Liver (tissue), 9 donors: ENCODE results near the gene LMBR1L. TPM values are rescaled to one million over a fixed set of nuclear protein-coding genes. Genes with fewer than 3 reads are reported as not detected.

Experiments used
- DNase-seq: peaks from one replicate; pipeline ENCODE4 v3.0.0-alpha.2; 2017; ENCODE audit warnings: low spot score
- H3K27ac ChIP-seq, 2 donors: one replicate each; pipeline ENCODE4 v1.7.0; 2013; ENCODE audit warnings: inconsistent platforms in 2 of 2, low read length in 2 of 2, control low read depth in 1 of 2, low read depth in 1 of 2, mild to moderate bottlenecking in 1 of 2
- H3K27me3 ChIP-seq, 4 donors: one replicate each; pipeline versions ENCODE4 v1.6.1 to v1.7.0; 2013; ENCODE audit warnings: low read length in 3 of 4, inconsistent platforms in 1 of 4, mild to moderate bottlenecking in 1 of 4, moderate library complexity in 1 of 4; ENCODE audit not compliant: control insufficient read depth in 4 of 4, insufficient read depth in 4 of 4
- H3K36me3 ChIP-seq, 4 donors: one replicate each; pipeline versions ENCODE4 v1.6.1 to v1.7.0; 2013; ENCODE audit warnings: low read length in 3 of 4, mild to moderate bottlenecking in 3 of 4, low read depth in 1 of 4, moderate library complexity in 1 of 4; ENCODE audit not compliant: control insufficient read depth in 4 of 4, insufficient read depth in 3 of 4
- H3K4me1 ChIP-seq, 4 donors: one replicate each; pipeline versions ENCODE4 v1.6.1 to v1.7.0; 2013; ENCODE audit warnings: low read length in 3 of 4, mild to moderate bottlenecking in 3 of 4, moderate library complexity in 1 of 4; ENCODE audit not compliant: control insufficient read depth in 4 of 4, insufficient read depth in 4 of 4
- H3K4me3 ChIP-seq, 3 donors: one replicate each; pipeline versions ENCODE4 v1.6.1 to v1.7.0; 2013; ENCODE audit warnings: low read length in 3 of 3, control low read depth in 1 of 3, low read depth in 1 of 3, mild to moderate bottlenecking in 1 of 3
- H3K9ac ChIP-seq, 2 donors: one replicate each; pipeline ENCODE4 v1.7.0; 2013; ENCODE audit warnings: low read length in 2 of 2, mild to moderate bottlenecking in 2 of 2, moderate library complexity in 2 of 2, control low read depth in 1 of 2, low read depth in 1 of 2
- H3K9me3 ChIP-seq, 4 donors: one replicate each; pipeline versions ENCODE4 v1.6.1 to v1.7.0; 2013; ENCODE audit warnings: low read length in 3 of 4; ENCODE audit not compliant: control insufficient read depth in 4 of 4
- EGR1 ChIP-seq, 2 donors: IDR thresholded peaks; 2 replicates each; pipeline ENCODE4 v1.6.1; 2016 to 2018; ENCODE audit warnings: antibody characterized with exemption in 2 of 2, low read depth in 2 of 2
- FOXA2 ChIP-seq: IDR thresholded peaks from 2 replicates; pipeline ENCODE4 v1.6.1; 2016; ENCODE audit warnings: antibody characterized with exemption
- GABPA ChIP-seq, 2 donors: IDR thresholded peaks in 1 of 2; conservative IDR thresholded peaks in 1 of 2; 2 replicates each; pipeline ENCODE4 v1.6.1; 2016; ENCODE audit warnings: antibody characterized with exemption in 2 of 2, mild to moderate bottlenecking in 1 of 2, moderate library complexity in 1 of 2
- NR2F2 ChIP-seq: IDR thresholded peaks from 2 replicates; pipeline ENCODE4 v1.6.1; 2016; ENCODE audit warnings: antibody characterized with exemption
- RAD21 ChIP-seq, 2 donors: IDR thresholded peaks; 2 replicates each; pipeline ENCODE4 v1.6.1; 2016; ENCODE audit warnings: antibody characterized with exemption in 2 of 2, mild to moderate bottlenecking in 2 of 2
- RXRA ChIP-seq, 2 donors: IDR thresholded peaks; 2 replicates each; pipeline ENCODE4 v1.6.1; 2017 to 2018; ENCODE audit warnings: antibody characterized with exemption in 2 of 2, mild to moderate bottlenecking in 1 of 2
- SP1 ChIP-seq: IDR thresholded peaks from 2 replicates; pipeline ENCODE4 v1.6.1; 2018; ENCODE audit warnings: antibody characterized with exemption, mild to moderate bottlenecking
- TAF1 ChIP-seq: conservative IDR thresholded peaks from 2 replicates; pipeline ENCODE4 v1.6.1; 2016; ENCODE audit warnings: antibody characterized with exemption, mild to moderate bottlenecking
- YY1 ChIP-seq: IDR thresholded peaks from 2 replicates; pipeline ENCODE4 v1.6.1; 2016; ENCODE audit warnings: antibody characterized with exemption, mild to moderate bottlenecking
- WGBS: extraction: QIAGEN DNeasy Blood & Tissue Kit; methylation state at CpG from one replicate; pipeline ENCODE4 v1.1.7; 2013; 5-methylcytosine and 5-hydroxymethylcytosine counted together
- polyA plus RNA-seq, 2 donors: library from polyadenylated mRNA; stranded (reverse) in 1 of 2; unstranded in 1 of 2; fragments of 200-250 nt in 1 of 2; fragments of >200 nt in 1 of 2; fragmentation: Nextera tagmentation in 1 of 2; extraction: Ambion mirVana in 1 of 2; gene quantifications; one replicate each; pipeline versions ENCODE4 v1.2.1 to v1.2.3, GENCODE V29; 2013 to 2015
- total RNA-seq, 2 donors: library from RNA; depleted of rRNA; stranded (reverse); fragments of >200 nt; gene quantifications; one replicate each; pipeline ENCODE4 v1.2.3, GENCODE V29; 2014
- TF ChIP-seq, protein P1 (sequence below): fragments of 150-350 bp; IDR thresholded peaks from 2 replicates; pipeline ENCODE4 v1.5.1; 2017; ENCODE audit warnings: improper control_type of control experiment, low read depth, low read length; ENCODE audit not compliant: missing input control
- donor health status: healthy.
- donor health status: healthy.
- donor health status: healthy.
- donor health status: healthy.
- donor health status: healthy.

Gene LMBR1L
- total and polyA plus RNA-seq, 4 donors, result 9.3 to 23.7 (median 11.8) TPM

DNA sequence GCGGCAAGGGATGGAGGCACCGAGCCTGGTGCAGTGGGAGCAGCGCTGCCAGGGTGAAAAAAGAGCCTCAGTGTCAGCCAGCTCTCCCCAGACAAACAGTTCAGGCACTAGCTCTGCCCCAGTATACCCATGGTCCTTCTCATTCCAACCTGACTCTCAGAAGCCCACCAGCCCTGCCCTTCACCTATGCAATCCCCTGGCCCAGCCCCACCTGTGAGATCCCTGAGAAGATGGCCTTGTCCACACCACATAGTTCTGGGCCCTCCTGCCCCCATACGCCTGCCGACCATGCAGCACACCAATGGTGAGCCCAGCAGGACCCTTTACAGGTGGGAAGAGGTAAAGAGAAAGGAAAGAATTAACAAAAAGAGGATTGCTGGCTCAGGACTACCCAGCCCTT lies 56.6 kb downstream of the LMBR1L start (continued):
- TF ChIP-seq, protein P1, sequence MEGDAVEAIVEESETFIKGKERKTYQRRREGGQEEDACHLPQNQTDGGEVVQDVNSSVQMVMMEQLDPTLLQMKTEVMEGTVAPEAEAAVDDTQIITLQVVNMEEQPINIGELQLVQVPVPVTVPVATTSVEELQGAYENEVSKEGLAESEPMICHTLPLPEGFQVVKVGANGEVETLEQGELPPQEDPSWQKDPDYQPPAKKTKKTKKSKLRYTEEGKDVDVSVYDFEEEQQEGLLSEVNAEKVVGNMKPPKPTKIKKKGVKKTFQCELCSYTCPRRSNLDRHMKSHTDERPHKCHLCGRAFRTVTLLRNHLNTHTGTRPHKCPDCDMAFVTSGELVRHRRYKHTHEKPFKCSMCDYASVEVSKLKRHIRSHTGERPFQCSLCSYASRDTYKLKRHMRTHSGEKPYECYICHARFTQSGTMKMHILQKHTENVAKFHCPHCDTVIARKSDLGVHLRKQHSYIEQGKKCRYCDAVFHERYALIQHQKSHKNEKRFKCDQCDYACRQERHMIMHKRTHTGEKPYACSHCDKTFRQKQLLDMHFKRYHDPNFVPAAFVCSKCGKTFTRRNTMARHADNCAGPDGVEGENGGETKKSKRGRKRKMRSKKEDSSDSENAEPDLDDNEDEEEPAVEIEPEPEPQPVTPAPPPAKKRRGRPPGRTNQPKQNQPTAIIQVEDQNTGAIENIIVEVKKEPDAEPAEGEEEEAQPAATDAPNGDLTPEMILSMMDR, result no peak

DNA sequence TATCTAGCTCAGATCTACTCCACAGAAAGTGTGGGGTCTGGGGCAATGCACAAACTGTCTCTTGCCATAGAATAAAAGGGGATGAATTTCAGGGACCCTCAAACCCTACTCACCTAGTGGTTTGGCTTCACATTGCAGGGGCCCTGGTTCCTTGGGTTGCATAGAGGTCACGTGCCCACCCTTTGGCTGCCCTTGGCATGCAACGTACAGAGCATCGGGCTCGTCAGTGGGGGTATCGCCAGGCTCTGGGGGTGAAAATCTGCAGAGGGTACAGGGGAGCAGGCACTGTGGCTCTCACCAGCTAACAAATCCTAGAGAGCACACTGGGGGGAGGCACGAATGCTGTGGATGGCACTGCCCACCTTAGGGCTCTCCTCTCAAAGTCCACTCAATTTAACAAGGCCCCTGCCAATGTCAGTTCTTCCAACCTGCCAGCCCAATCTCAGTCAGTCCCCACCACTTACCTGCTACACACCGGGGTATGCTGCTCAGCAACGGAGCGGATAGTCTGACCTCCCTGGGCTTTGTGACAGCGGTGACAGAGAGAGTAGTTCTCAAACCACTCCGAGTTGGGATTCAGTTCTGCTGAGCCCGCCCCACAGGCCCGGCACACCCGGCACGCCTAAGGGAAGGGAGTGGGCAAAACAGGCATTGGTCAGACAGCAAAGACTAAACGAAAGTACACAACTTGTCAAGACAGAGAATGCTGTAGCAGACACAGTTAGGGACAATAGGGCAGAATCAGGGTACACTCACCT lies 58.0 kb downstream of the LMBR1L start:
- H3K9ac ChIP-seq, result no peak overlapping the region
- no peaks in the 10 kb centered on the region for H3K9me3 ChIP-seq
- TF ChIP-seq YY1 (no peak), TAF1 (no peak), RXRA (IDR thresholded peaks at IDR 0.05) (no peak), FOXA2 (no peak), EGR1 (IDR thresholded peaks at IDR 0.05; ENCODE audit: low read depth in 2 of 2) (no peak), SP1 (no peak), RAD21 (IDR thresholded peaks at IDR 0.05) (no peak), GABPA (IDR thresholded peaks at IDR 0.05 in 1 of 2, conservative IDR thresholded peaks at IDR 0.05 in 1 of 2) (no peak), NR2F2 (no peak)
- TF ChIP-seq, protein P1, result no peak
- no peak overlapping the region for H3K27ac ChIP-seq
- WGBS, result 92% methylated on average over 16 of the region's 16 CpGs
- H3K4me1 ChIP-seq, result peaks cover 7 to 31% (median 26%) of the 10 kb centered on the region in 4 donors
- peaks cover 38 to 68% (median 51%) of the 10 kb centered on the region in 4 donors for H3K36me3 ChIP-seq
- no peak overlapping the region for H3K4me3 ChIP-seq
- H3K27me3 ChIP-seq, result no peaks in the 10 kb centered on the region
- DNase-seq, result no peak

DNA sequence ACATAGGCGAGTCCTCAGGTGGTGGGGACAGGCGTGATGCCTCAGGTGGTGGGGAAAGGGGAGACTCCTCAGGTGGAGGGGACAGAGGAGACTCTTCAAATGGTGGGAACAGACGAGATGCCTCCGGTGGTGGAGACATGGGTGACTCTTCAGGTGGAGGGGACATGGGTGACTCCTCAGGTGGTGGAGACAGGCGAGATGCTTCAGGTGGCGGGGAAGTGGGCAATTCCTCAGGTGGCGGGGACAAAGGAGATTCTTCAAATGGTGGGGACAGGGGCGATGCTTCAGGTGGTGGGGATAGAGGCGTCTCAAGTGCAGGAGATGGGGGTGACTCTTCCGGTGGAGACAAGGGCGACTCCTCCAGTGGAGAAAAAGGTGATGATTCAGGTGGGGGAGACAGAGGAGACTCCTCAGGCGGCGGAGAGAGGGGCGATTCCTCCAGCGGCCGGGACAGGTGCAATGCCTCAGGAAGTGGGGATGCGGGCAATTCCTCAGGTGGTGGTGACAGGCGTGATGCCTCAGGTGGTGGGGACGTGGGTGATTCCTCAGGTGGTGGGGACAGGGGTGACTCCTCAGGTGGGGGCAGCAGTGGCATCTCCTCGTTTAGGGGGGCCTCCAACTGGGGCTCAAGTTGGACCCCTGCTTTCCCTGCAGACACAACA lies 58.7 kb downstream of the LMBR1L start:
- no peaks in the 10 kb centered on the region for H3K9me3 ChIP-seq
- H3K4me1 ChIP-seq, result peaks cover 5 to 24% (median 19%) of the 10 kb centered on the region in 4 donors
- H3K4me3 ChIP-seq, result no peak overlapping the region
- H3K27me3 ChIP-seq, result no peaks in the 10 kb centered on the region
- H3K27ac ChIP-seq, result no peak overlapping the region
- 93% methylated on average over 20 of the region's 20 CpGs for WGBS
- TF ChIP-seq SP1, result no peak
- TF ChIP-seq TAF1, result no peak
- no peak for TF ChIP-seq RXRA (IDR thresholded peaks at IDR 0.05)
- TF ChIP-seq, protein P1, result no peak
- DNase-seq, result no peak
- no peak overlapping the region for H3K9ac ChIP-seq
- H3K36me3 ChIP-seq, result peaks cover 38 to 74% (median 51%) of the 10 kb centered on the region in 4 donors
